B cell (primary cell): ENCODE data around the gene MYCL. TPM values are rescaled to one million over a fixed set of nuclear protein-coding genes. Genes with fewer than 3 reads are reported as not detected.
A peak's percentile ranks its signal among the peaks of the same experiment; 100 is the strongest.

Experiments used
- ATAC-seq: fragments of 200-7000 bp; cut with Tn5 transposase; one replicate; pipeline ENCODE4 v1.10.0; 2021; ENCODE audit warnings: low read depth, mild to moderate bottlenecking, moderate number of reproducible peaks, moderate library complexity
- CTCF ChIA-PET: fragments of 350-600 bp; sonication (Branson Sonifier 250); formaldehyde crosslinking; loops from one replicate; lab custom pipeline; 2021; ENCODE audit warnings: antibody characterized with exemption, inconsistent platforms; lab: Charles Lee
- POLR2A ChIA-PET: fragments of 350-600 bp; sonication (Branson Sonifier 250); formaldehyde crosslinking; loops from one replicate; lab custom pipeline; 2021; ENCODE audit warnings: antibody characterized with exemption; lab: Charles Lee
- DNase-seq: peaks from one replicate; pipeline ENCODE4 v3.0.0; 2013
- H2AFZ ChIP-seq: 2 replicates; pipeline ENCODE4 v1.6.1; 2012; ENCODE audit warnings: mild to moderate bottlenecking, low read depth, low read length; ENCODE audit not compliant: insufficient read depth, poor library complexity, severe bottlenecking
- H3K27ac ChIP-seq, 2 donors: 1 replicate in 1 of 2; 2 replicates in 1 of 2; pipeline ENCODE4 v1.5.1; 2012 to 2013; ENCODE audit warnings: low read length in 2 of 2, mild to moderate bottlenecking in 2 of 2, moderate library complexity in 1 of 2
- H3K27me3 ChIP-seq, 4 experiments: fragments of 200-600 bp in 1 of 4; sonication (generic) in 1 of 4; replicated peaks in 1 of 4; 1 replicate in 2 of 4; 2 replicates in 2 of 4; pipeline versions ENCODE4 v1.6.1 to v1.7.0; 2013 to 2016; ENCODE audit warnings: low read length in 3 of 4, mild to moderate bottlenecking in 2 of 4, mixed read lengths in 1 of 4, moderate library complexity in 1 of 4; ENCODE audit not compliant: insufficient read depth in 4 of 4, control insufficient read depth in 3 of 4; ENCODE audit errors: control extremely low read depth in 1 of 4
- H3K36me3 ChIP-seq, 2 experiments: replicated peaks in 1 of 2; 1 replicate in 1 of 2; 2 replicates in 1 of 2; pipeline versions ENCODE4 v1.6.1 to v1.7.1; 2013; ENCODE audit warnings: low read length in 1 of 2; ENCODE audit not compliant: insufficient read depth in 2 of 2, control insufficient read depth in 1 of 2; ENCODE audit errors: control extremely low read depth in 1 of 2, extremely low read depth in 1 of 2
- H3K4me1 ChIP-seq, 2 donors: fragments of 200-600 bp in 1 of 2; sonication (generic) in 1 of 2; 1 replicate in 1 of 2; 2 replicates in 1 of 2; pipeline versions ENCODE4 v1.5.1 to v1.6.1; 2013 to 2017; ENCODE audit warnings: low read length in 2 of 2; ENCODE audit not compliant: control insufficient read depth in 2 of 2, insufficient read depth in 2 of 2
- H3K4me2 ChIP-seq: replicated peaks from 2 replicates; pipeline ENCODE3; 2012; ENCODE audit warnings: mild to moderate bottlenecking, low read depth, low read length; ENCODE audit not compliant: poor library complexity, severe bottlenecking
- H3K4me3 ChIP-seq, 5 experiments: fragments of 200-600 bp in 1 of 5; sonication (generic) in 1 of 5; 1 replicate in 3 of 5; 2 replicates in 2 of 5; pipeline versions ENCODE4 v1.5.1 to v1.7.0; 2011 to 2016; ENCODE audit warnings: low read length in 4 of 5, mild to moderate bottlenecking in 4 of 5, low read depth in 2 of 5, control low read depth in 1 of 5, moderate library complexity in 1 of 5; ENCODE audit not compliant: insufficient read depth in 1 of 5; ENCODE audit errors: control extremely low read depth in 1 of 5, extremely low read depth in 1 of 5
- H3K79me2 ChIP-seq: fragments of 200-600 bp; sonication (generic); one replicate; pipeline ENCODE4 v1.6.0; 2016; ENCODE audit warnings: low read length; ENCODE audit not compliant: control insufficient read depth, insufficient read depth
- H3K9ac ChIP-seq: fragments of 200-600 bp; sonication (generic); 2 replicates; pipeline ENCODE4 v1.6.1; 2017; ENCODE audit warnings: mild to moderate bottlenecking, low read length, moderate library complexity
- H3K9me3 ChIP-seq, 3 donors: one replicate each; pipeline versions ENCODE4 v1.6.1 to v1.7.1; 2013; ENCODE audit warnings: low read length in 2 of 3; ENCODE audit not compliant: control insufficient read depth in 2 of 3, insufficient read depth in 1 of 3; ENCODE audit errors: control extremely low read depth in 1 of 3
- H4K20me1 ChIP-seq: 2 replicates; pipeline ENCODE4 v1.6.0; 2012; ENCODE audit warnings: mild to moderate bottlenecking, low read length; ENCODE audit not compliant: insufficient read depth, control insufficient read depth, poor library complexity, severe bottlenecking
- H3K27ac Mint-ChIP-seq: one replicate; pipeline ENCODE4 v1.8.0; 2021; ENCODE audit warnings: mixed read lengths
- H3K27me3 Mint-ChIP-seq: one replicate; pipeline ENCODE4 v1.8.0; 2021; ENCODE audit warnings: mixed read lengths
- H3K4me1 Mint-ChIP-seq: one replicate; pipeline ENCODE4 v1.8.0; 2021; ENCODE audit warnings: mixed read lengths
- H3K4me3 Mint-ChIP-seq: one replicate; pipeline ENCODE4 v1.8.0; 2021; ENCODE audit warnings: mixed read lengths
- H3K9me3 Mint-ChIP-seq: one replicate; pipeline ENCODE4 v1.8.0; 2022; ENCODE audit warnings: mixed read lengths; ENCODE audit not compliant: insufficient read depth
- EZH2 ChIP-seq: IDR thresholded peaks from 2 replicates; pipeline ENCODE4 v1.6.1; 2012; ENCODE audit warnings: borderline replicate concordance, low read depth, mild to moderate bottlenecking, moderate library complexity, low read length; ENCODE audit not compliant: insufficient read depth, poor library complexity, severe bottlenecking
- WGBS: methylation state at CpG from one replicate; pipeline ENCODE4 v1.1.5; 2013; ENCODE audit warnings: missing lambda C conversion rate; ENCODE audit not compliant: insufficient coverage; 5-methylcytosine and 5-hydroxymethylcytosine counted together
- intact Hi-C: fragments of 100-400 bp; cut with micrococcal nuclease; formaldehyde crosslinking; loops from one replicate; pipeline ENCODE4 v1.10.0; 2022
- polyA plus RNA-seq: library from polyadenylated mRNA; depleted of rRNA; stranded (reverse); fragments of >200 nt; gene quantifications from 2 replicates; pipeline ENCODE4 v1.2.3, GENCODE V29; 2012
- total RNA-seq, 2 donors: library from RNA; stranded (reverse); fragments of 120-200 nt in 1 of 2; gene quantifications; 1 replicate in 1 of 2; 2 replicates in 1 of 2; pipeline versions ENCODE4 v1.2.3 to v1.2.4, GENCODE V29; 2013 to 2022
- TF ChIP-seq, protein P1 (sequence below): fragments of 200-600 bp; IDR thresholded peaks from one replicate; pipeline ENCODE4 v1.8.0; 2022; ENCODE audit warnings: antibody characterized with exemption, mild to moderate bottlenecking

MYCL gene
- total and polyA plus RNA-seq, 2 donors (not counting 1 experiment from before 2014, with no cell fraction given): 0.03 to 0.62 TPM

GRCh38 chr1:39885516-39885915 lies 16.2 kb downstream of the MYCL start:
- Histone ChIP-seq H3K27me3 (no peaks in the 10 kb centered on the region), H3K9ac (no peak overlapping the region), H3K4me1 (peaks cover 10 to 12% of the 10 kb centered on the region in 2 donors), H3K4me2 (no peak overlapping the region), H3K4me3 (no peak overlapping the region), H3K27ac (no peak overlapping the region), H3K79me2 (peaks cover 33% of the 10 kb centered on the region), H3K36me3 (no peaks in the 10 kb centered on the region), H2AFZ (no peak overlapping the region), H3K9me3 (no peaks in the 10 kb centered on the region), H4K20me1 (no peaks in the 10 kb centered on the region)
- CTCF ChIA-PET: interaction anchor here (1.1 to 1.7 kb wide), 2 partner anchors 16 to 68 kb away, joined by 3 to 4 read pairs; partner anchors contain the start of gene MYCL
- no peaks in the 10 kb centered on the region for H3K9me3 Mint-ChIP-seq
- peaks cover 4% of the 10 kb centered on the region for H3K27me3 Mint-ChIP-seq
- WGBS: 100% methylated on average over 3 of the region's 5 CpGs
- TF ChIP-seq EZH2: no peak
- TF ChIP-seq, protein P1, sequence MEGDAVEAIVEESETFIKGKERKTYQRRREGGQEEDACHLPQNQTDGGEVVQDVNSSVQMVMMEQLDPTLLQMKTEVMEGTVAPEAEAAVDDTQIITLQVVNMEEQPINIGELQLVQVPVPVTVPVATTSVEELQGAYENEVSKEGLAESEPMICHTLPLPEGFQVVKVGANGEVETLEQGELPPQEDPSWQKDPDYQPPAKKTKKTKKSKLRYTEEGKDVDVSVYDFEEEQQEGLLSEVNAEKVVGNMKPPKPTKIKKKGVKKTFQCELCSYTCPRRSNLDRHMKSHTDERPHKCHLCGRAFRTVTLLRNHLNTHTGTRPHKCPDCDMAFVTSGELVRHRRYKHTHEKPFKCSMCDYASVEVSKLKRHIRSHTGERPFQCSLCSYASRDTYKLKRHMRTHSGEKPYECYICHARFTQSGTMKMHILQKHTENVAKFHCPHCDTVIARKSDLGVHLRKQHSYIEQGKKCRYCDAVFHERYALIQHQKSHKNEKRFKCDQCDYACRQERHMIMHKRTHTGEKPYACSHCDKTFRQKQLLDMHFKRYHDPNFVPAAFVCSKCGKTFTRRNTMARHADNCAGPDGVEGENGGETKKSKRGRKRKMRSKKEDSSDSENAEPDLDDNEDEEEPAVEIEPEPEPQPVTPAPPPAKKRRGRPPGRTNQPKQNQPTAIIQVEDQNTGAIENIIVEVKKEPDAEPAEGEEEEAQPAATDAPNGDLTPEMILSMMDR: no peak
- no peak for DNase-seq
- H3K4me1 Mint-ChIP-seq: peaks cover 23% of the 10 kb centered on the region
- H3K4me3 Mint-ChIP-seq: no peak overlapping the region
- POLR2A ChIA-PET: interaction anchor here (0.7 kb wide), 2 partner anchors 603 to 606 kb away, joined by 3 to 5 read pairs; no protein-coding TSS in a partner anchor
- H3K27ac Mint-ChIP-seq: no peak overlapping the region
- intact Hi-C loops: no loop called here
- no peak for ATAC-seq

DNA sequence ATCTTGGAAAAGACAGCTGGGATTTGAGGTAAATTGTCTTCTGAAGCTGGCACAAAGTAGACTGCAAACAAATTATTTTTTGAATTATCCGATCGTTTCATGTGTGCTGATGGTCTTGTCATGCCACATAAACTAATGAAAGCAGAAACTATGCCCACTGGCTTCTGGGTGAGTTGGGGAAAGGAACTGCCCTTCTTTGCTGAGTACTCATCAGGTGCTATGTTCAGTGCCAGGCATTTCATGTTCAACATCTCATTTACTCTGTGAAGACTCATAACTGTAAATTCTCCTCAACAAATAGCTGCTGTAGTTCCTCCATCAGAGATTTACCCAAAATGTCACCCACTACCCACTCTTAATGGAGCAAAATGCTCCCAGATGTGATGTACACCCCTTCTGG lies 19.6 kb downstream of the MYCL start:
- H3K36me3 ChIP-seq: no peaks in the 10 kb centered on the region
- H3K27me3 ChIP-seq: no peaks in the 10 kb centered on the region
- H3K27ac Mint-ChIP-seq: no peak overlapping the region
- peaks cover 12 to 13% of the 10 kb centered on the region in 2 donors for H3K4me1 ChIP-seq
- H3K4me2 ChIP-seq: peak overlapping the region; percentile 79
- peak overlapping the region; percentile 85 for H3K9ac ChIP-seq
- ATAC-seq (no peak), DNase-seq (no peak)
- H3K27me3 Mint-ChIP-seq: no peaks in the 10 kb centered on the region
- CTCF ChIA-PET: interaction anchor here (1.1 to 1.6 kb wide), 3 partner anchors 10 to 43 kb away, joined by 3 to 5 read pairs (median 3); no protein-coding TSS in a partner anchor
- TF ChIP-seq EZH2: no peak
- TF ChIP-seq, protein P1: no peak
- peaks cover 41% of the 10 kb centered on the region for H3K4me1 Mint-ChIP-seq
- H3K9me3 Mint-ChIP-seq: no peaks in the 10 kb centered on the region
- POLR2A ChIA-PET: no interaction called here
- WGBS: no CpG with 5 or more reads among the region's 2 CpGs
- no peaks in the 10 kb centered on the region for H3K9me3 ChIP-seq
- no peak overlapping the region for H3K27ac ChIP-seq
- peak overlapping the region; percentile 91 for H2AFZ ChIP-seq
- intact Hi-C loops: loop anchor here (5.0 kb wide), 1 partner anchor 65 kb away; no protein-coding TSS in a partner anchor
- peaks cover 4% of the 10 kb centered on the region for H4K20me1 ChIP-seq
- H3K4me3 ChIP-seq: peak overlapping the region in 2 of 5 experiments; percentile 88 to 98
- H3K4me3 Mint-ChIP-seq: peak overlapping the region; percentile 97
- H3K79me2 ChIP-seq: peaks cover 61% of the 10 kb centered on the region
